Mammary epithelial cell (primary cell): ENCODE data around the gene GPBP1L1.

Experiments used
- CTCF ChIP-seq, 2 donors: IDR thresholded peaks in 1 of 2; conservative IDR thresholded peaks in 1 of 2; 2 replicates each; pipeline ENCODE4 v1.5.1; 2011 to 2012; ENCODE audit warnings: inconsistent platforms in 2 of 2, low read length in 2 of 2, mild to moderate bottlenecking in 2 of 2, control low read depth in 1 of 2, low read depth in 1 of 2; ENCODE audit not compliant: insufficient read depth in 1 of 2; ENCODE audit errors: extremely low read depth in 1 of 2
- EZH2 ChIP-seq: IDR thresholded peaks from 2 replicates; pipeline ENCODE4 v1.6.1; 2012; ENCODE audit warnings: low read length, inconsistent platforms, borderline replicate concordance

- TF ChIP-seq CTCF (conservative IDR thresholded peaks at IDR 0.05 in 1 of 2, IDR thresholded peaks at IDR 0.05 in 1 of 2; ENCODE audit: extremely low read depth in 1 of 2, insufficient read depth in 1 of 2, low read depth in 1 of 2, low read length in 2 of 2) (no peak), EZH2 (no peak)
Observed at GRCh38 chr1:45673956-45674355, 12.4 kb downstream of the GPBP1L1 start.
